NB4 (cell line): ENCODE measurements around the gene OR8D2.

Experiments
- DNase-seq: peaks from one replicate; pipeline ENCODE4 v3.0.0; 2010; ENCODE audit warnings: low read depth
- H3K4me3 ChIP-seq: one replicate; pipeline ENCODE4 v1.5.1; 2011; ENCODE audit warnings: mild to moderate bottlenecking, low read depth, low read length, moderate library complexity
- CTCF ChIP-seq: IDR thresholded peaks from one replicate; pipeline ENCODE4 v1.5.1; 2012; ENCODE audit warnings: low read depth, low read length
- MAX ChIP-seq: IDR thresholded peaks from 2 replicates; pipeline ENCODE4 v1.6.1; 2011; ENCODE audit warnings: low read depth, low read length
- MYC ChIP-seq: IDR thresholded peaks from 2 replicates; pipeline ENCODE4 v1.6.1; 2011; ENCODE audit warnings: low read depth, low read length
- POLR2A ChIP-seq: IDR thresholded peaks from 2 replicates; pipeline ENCODE4 v1.6.1; 2011; ENCODE audit warnings: mild to moderate bottlenecking; ENCODE audit not compliant: insufficient read length; ENCODE audit errors: extremely low read depth

Gene OR8D2

GRCh38 chr11:124339396-124340141, 19.6 kb upstream of the OR8D2 start:
- DNase-seq, result peak; percentile 16
- no peak overlapping the region for H3K4me3 ChIP-seq
- TF ChIP-seq POLR2A (no peak), MYC (no peak), CTCF (no peak), MAX (no peak)

- H3K4me3 ChIP-seq, result no peak overlapping the region
- TF ChIP-seq CTCF (no peak), POLR2A (no peak), MAX (no peak), MYC (no peak)
- no peak for DNase-seq
Measured at GRCh38 chr11:124331873-124332272, 11.9 kb upstream of the OR8D2 start.

- H3K4me3 ChIP-seq, result no peak overlapping the region
- DNase-seq, result peak; percentile 42
- TF ChIP-seq MAX (no peak), CTCF (no peak), MYC (no peak), POLR2A (no peak)
Measured at GRCh38 chr11:124329787-124330478, 9.9 kb upstream of the OR8D2 start.

- no peak overlapping the region for H3K4me3 ChIP-seq
- no peak for DNase-seq
- TF ChIP-seq MAX, result no peak
- no peak for TF ChIP-seq MYC
- TF ChIP-seq POLR2A, result no peak
Measured at GRCh38 chr11:124327775-124328174, 7.8 kb upstream of the OR8D2 start.

GRCh38 chr11:124322356-124322755, 2.4 kb upstream of the OR8D2 start:
- no peak for DNase-seq
- no peak for TF ChIP-seq POLR2A
- no peak overlapping the region for H3K4me3 ChIP-seq

GRCh38 chr11:124315052-124315451, 4.9 kb downstream of the OR8D2 start:
- H3K4me3 ChIP-seq, result no peak overlapping the region
- DNase-seq, result no peak
- TF ChIP-seq MYC (no peak), CTCF (no peak), MAX (no peak), POLR2A (no peak)
